HG02678 (cell line): ENCODE measurements around the gene KLHL8.
"Not testable (repeated sequence)": the region's sequence is repeated elsewhere in the genome, so short reads cannot be mapped to it uniquely, and the experiment has no call there.

Experiments used
- ATAC-seq: cut with Tn5 transposase; IDR thresholded peaks from one replicate; pipeline ENCODE4 v1.9.1; 2021; ENCODE audit warnings: mild to moderate bottlenecking, moderate library complexity; ENCODE audit not compliant: unreplicated experiment

The KLHL8 gene

DNA sequence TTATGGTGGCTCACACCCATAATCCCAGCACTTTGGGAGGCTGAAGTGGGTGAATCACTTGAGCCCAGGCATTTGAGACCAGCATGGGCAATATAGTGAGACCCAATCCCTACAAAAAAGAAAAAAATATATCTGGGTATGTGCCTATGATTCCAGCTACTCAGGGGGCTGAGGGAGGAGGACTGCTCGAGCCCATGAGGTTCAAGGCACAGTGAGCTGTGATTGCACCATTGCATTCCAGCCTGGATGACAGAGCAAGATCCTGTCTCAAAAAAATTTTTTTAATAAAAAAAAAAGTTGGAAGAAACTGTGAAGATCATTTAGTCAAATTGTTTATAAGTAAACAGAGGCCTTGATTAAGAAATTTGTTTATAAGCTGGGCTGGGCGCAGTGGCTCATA lies 39.7 kb downstream of the KLHL8 start:
- ATAC-seq, result no peak

DNA sequence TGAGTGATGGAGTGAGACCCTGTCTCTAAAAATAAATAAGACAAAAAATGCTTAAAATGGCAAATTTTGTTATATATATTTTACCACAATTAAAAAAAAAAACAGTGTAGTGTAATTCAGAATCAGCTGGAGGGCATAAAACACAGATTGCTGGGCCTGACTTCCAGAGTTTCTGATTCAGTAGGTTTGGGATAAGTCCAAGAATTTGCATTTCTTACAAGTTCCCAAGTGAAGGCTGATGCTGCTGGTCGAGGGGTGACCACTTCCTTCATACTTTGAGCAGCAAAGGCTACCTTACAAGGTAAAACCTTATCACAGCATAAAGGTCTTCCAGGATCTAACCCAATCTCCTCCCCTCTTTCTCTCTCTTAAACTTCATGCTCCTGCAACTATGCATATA lies 40.7 kb downstream of the KLHL8 start:
- ATAC-seq, result no peak

DNA sequence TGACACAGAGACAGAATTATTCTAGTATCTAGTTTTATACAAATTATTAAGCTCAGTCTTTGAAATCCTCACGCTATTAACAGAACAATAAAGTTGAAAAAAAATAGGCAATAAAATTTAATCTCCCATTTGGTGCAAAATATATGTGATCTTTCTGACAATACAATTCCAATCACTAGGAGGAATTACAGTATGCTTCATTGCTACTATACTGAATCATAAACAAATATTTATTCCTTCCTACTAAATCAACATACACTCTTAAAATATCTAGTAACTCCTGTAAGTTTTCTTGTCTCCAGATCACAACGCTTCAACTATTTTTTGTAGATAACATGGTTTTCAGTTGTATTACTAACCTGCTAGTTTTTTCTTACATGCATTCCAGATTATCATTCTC lies 45.7 kb downstream of the KLHL8 start:
- no peak for ATAC-seq

DNA sequence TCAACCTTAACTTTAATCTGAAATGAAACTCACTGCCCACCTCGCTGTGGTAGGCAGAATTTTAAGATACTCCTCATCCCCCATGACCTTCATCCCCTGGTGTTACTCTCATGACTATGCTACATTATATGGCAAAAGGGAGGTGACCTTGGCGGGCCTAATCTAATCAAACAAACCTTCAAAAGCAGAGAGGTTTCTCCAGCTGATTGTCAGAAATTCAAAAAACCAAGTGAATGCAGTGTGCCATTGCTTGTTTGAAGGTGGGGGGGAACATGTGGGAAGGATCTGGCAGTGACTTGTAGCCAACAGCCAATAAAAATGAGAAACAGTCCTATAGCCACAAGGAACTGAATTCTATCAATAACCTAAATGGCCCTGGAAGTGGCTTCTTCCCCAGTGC lies 48.5 kb downstream of the KLHL8 start:
- no peak for ATAC-seq

DNA sequence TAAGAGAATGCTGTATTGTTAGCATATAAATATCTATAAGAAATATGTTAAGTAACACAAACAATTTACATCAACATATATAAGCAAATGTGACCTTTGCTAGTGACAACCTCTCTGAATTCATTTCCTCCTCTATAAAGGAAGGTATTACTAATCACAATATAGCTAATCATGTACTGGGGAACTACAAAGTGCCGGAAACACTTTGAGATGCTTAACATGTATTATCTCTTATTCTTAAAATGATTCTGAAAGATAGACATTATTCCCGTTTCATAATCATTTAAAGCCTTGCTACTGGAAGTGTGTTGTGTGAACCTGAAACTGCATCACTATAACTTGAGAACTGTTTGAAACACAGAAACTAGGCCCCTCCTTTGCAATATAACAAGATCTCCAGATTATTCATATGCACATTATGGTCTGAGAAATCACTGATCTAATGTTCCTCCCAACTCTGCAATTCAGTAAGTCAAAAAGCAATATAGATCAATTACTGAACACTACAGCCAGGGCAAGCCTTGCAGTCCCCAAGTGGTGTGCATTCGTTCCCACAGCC lies 54.0 kb downstream of the KLHL8 start:
- ATAC-seq, result no peak

DNA sequence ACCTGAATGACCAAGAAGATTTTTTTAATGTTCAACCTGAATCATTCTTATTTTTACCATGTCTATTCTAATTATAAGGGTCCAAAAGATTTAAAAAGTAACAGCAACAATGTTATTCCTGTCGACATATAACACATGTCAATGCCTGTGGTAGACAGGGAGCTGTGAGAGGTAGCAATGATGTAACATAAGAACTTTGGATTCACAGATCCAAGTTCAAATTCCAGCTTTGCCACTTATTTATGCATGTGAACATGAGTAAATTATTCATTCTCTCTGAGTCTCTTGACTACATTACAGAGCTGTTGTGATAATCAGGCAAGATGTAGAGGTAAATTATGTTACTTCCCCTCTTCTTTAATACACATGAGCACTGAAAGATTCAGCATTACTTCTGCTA lies 54.5 kb downstream of the KLHL8 start:
- ATAC-seq, result no peak

DNA sequence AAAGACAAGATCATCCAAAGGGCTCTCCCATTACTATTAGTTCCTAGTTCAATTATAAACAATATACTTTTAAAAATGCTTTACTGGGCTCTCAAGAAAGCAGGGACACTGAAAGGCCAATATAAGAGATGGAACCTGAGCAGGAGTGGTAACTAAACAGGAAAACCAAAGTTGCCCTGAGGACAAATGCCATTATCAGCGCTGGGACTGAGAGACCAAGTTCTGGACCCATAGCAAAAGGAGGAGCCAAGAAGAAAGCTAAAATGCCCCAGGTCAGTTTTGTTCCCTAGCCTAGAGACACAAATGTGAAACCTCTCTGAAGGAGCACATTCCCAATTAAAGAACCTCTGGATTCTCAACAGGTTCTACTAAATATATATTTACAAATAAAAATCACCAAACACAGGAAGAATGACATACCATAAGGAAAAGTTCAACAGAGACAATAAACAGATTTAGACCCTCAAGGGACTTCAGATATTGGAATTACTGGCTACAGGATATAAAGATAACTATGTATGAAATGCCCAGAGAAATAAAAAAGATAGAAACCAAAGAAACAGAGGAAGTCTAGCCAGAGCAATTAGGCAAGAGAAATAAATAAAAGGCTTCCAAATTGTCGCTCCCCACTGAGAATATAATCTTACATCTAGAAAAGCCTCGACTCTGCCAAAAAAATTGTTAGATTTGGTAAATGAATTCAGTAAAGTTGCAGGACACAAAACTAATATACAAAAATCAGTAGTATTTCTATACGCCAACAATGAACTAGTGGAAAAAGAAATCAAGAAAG lies 67.1 kb downstream of the KLHL8 start:
- no peak for ATAC-seq

DNA sequence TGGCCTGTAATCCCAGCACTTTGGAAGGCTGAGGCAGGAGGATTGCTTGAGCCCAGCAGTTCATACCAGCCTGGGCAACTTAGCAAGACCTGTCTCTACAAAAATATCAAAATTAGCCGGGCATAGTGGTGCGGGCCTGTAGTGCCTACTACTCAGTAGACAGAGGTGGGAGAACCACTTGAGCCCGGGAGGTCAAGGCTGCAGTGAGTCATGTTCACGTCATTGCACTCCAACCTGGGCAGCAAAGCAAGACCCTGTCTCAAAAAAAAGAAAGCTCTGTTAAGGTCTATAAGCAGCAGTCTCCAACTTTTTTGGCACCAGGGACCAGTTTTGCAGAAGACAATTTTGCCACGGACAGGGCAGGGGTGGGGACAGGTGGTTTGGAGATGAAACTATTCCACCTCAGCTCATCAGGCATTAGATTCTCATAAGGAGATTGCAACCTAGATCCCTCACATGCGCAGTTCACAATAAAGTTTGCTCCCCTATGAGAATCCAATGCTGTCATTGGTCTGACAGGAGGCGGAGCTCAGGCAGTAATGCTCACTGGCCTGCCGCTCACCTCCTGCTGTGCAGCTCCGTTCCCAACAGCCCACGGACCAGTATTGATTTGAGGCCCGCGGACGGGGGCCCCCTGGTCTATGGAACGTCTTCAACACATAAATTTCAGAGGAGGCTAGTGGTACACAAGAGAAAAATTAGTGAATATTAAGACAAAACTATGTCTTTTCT lies 67.9 kb downstream of the KLHL8 start:
- ATAC-seq, result no peak

DNA sequence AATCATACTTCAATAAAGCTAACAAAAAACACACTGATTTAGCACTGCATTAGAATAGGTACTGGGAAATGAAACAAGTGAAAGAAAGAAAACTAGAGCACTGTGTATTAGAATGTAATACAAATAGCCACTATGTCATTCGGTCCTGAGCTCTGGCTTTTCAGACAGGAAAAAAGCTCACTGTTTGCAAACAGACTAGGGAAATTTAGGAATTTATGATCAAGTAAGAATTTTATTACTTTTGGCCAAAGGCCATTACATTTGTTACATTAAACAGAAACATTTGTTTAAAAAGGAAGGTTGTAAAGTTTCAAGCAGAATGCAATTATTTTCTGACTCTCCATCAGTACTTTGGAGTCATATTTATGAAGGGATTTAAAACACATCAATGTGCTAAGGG lies 68.7 kb downstream of the KLHL8 start:
- ATAC-seq, result no peak

DNA sequence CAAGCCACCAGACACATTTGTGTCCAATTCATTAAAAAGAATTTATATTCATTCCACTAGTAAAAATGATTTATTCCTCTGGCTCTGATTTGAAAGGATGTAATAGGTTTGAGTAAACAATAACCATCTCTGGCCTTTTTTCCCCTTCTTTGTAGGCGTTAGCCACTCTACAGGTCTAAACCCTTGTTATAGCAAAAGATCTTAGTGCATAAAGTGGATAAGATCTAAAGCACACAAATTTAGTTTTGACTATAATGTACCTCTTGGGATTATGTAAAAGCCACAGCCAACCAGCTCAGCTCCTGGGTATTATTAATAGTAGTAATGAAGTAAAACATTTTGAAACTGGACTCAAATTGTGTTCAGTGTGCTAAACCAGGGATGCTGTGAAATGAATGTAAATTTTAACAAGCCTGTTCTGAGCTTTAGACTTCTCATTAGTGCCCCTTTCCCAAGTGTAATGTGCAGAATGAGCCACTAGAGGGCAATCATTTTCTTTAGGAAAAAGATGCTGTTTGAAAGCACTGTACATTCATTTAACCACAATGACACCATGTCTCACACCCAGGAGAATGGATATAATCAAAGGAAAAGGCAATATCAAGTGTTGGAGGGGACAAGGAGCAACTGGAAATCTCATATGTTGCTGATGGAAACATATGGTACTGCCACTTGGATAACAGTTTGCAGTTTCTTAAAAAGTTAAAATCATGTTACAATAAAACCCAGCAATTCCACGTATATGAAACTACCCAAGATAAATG lies 69.7 kb downstream of the KLHL8 start:
- ATAC-seq, result peak; percentile 66

DNA sequence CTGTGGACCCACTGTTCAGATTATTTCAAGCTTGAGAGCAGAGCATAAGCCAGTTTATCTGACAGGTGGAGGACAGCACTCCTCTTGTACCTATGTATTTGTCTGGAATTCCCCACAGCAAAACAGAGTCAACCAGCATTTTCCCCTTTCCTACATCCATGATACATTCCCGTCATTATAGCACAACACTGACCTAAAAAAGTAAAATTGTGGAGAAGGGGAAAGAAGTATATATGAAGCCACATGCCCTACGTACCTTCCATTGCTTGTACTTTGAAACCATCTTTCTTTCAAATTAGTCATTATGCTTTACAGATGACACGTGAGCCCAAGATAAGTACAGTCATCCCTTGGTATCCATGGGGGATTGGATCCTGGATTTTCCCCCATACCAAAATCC lies 73.3 kb downstream of the KLHL8 start:
- ATAC-seq, result no peak

DNA sequence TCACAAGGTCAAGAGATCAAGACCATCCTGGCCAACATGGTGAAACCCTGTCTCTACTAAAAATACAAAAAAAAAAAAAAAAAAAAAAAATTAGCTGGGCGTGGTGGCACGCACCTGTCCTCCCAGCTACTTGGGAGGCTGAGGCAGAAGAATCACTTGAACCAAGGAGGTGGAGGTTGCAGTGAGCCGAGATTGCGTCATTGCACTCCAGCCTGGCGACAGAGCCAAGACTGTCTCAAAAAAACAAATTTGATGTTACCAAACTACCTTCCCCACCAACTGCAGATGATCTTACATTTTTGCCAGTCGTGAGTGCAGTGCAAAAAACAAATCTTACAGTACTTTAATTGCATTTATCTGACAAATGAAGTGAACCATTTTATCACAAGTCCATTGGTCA lies 74.5 kb downstream of the KLHL8 start:
- not testable (repeated sequence) for ATAC-seq

DNA sequence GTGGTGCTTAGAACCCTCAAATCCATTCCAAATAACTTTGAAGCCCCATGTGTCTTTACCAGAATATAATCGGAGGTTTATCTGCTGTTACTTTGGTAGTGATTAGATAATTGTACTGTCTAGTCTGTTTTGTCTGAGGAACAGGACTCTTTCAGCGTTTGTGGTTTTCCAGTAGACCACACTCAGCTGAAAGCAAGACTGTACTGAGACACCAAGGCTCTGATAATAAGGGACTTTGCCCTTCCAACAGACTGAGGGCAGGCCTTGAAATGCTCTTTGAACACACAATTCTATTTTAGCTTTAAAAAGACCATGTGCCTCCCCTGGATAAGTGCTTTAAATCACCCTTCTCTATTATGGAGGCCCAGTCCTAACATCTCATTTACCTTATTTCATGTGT lies 76.1 kb downstream of the KLHL8 start:
- no peak for ATAC-seq

DNA sequence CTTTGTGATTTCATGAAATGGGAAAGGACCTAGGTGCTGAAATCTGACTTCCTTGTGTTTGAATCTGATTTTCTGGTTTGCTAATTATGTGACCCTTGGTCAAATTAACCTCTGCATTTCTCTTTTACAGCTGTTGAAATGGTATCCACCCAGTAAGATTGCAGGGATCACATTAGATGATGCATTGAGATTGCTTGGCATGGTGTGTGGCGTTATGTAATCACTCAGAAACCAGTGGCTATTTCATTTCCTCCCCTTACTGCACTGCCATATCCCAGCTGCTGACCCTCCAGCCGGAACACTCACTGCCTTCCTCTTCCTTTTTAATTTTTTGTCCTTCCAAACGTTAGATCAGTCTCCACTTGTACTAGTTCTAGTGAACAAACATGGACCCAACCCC lies 79.0 kb downstream of the KLHL8 start:
- no peak for ATAC-seq

DNA sequence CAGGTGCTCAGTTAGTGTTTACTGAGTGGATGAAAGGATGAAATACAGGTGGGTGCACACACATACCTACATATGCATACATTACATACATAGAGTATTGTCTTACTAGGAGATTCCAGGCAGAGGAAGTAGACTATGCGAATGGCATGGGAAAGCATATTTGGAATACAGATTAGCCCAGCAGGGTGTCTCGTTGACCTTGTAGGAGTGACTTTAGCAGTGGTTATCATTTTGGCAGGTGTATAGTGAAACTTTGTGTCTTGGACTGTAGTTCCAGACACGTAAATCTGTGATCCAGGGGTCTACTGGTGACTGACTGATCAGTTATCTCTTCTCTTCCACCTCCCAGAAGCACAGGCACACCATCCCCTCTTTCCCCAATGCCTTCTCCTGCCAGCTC lies 86.3 kb downstream of the KLHL8 start:
- ATAC-seq, result no peak

DNA sequence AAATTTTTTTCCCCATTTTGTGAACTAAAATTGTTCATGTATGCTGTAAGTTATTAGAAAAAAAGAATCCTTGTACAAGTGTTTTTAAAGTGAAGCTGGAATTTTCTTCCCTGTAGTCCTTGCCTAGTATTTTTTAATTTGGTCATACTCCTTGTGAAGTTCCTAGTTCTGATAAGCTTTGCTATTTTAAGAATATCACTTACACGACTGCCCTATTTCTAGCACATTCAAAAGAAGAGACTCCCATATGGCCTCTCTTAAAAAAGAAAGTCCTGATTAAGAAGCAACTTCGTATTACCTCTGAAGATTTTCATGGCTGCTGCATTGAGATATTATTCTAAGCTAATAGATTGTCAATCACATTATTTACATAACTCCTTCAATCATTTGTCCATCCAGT lies 87.2 kb downstream of the KLHL8 start:
- no peak for ATAC-seq

DNA sequence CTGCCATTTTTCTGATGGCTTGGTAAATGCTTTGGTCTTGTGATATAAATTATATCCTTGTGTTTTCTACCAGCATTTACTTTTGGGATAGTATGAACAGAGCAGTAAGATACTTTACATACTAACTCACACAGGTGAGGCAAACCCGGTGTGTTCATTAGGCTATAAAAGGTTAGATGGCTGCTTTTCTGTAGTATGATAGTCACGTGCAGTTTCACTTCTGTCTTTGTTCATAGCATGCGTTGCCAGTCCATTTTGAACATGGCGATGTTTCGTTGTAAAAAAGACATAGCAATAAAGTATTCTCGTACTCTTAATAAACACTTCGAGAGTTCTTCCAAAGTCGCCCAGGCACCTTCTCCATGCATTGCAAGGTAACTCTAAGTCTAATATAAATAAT lies 88.4 kb downstream of the KLHL8 start:
- ATAC-seq, result no peak

DNA sequence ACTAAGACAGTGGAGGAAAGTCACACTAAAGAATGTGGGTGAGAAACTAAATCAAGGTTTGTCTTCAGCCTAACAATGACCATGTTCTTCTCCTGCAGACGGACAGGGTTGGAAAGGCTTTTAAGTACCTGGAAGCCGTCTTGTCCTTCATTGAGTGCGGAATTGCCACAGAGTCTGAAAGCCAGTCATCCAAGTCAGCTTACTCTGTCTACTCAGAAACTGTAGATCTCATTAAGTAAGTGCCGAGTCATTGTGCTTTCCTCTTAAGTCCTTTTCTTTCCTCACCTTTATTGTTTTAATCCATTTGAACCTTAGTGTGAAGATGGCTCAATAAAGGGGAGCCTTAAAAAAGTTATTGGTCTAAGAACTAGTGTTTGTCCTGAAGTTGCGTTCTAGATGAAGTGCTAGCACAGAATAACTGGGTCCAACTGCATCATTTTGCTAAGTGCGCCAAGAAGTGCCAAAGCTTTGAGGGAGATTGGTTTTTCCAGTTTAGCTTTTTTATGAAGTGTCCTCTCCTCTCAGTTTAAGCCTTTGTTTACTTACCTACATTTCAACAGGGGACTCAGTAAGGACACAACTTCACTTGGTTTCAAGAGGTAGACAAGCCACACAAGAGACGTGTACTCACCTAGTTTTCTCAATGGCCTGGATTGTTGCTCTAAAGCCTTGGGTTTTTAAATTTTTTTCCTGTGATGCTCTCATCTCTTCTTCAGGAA lies 89.3 kb downstream of the KLHL8 start:
- ATAC-seq, result no peak

DNA sequence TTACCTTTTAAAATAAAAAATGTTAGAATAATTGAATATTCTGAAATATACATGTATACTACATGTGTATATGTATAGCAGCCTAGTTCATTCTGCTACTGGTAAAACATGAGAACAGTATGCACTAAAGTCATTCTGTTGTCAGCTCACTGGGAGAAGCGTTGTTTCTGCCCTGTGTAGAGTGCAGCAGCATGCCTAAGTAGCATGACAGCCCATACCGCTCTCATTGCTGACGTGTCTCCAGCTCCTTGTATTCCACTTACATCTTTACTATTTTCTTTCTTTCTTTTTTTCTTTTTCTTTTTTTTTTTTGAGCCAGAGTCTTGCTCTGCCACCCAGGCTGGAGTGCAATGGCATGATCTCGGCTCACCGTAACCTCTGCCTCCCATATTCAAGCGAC lies 90.7 kb downstream of the KLHL8 start:
- no peak for ATAC-seq

DNA sequence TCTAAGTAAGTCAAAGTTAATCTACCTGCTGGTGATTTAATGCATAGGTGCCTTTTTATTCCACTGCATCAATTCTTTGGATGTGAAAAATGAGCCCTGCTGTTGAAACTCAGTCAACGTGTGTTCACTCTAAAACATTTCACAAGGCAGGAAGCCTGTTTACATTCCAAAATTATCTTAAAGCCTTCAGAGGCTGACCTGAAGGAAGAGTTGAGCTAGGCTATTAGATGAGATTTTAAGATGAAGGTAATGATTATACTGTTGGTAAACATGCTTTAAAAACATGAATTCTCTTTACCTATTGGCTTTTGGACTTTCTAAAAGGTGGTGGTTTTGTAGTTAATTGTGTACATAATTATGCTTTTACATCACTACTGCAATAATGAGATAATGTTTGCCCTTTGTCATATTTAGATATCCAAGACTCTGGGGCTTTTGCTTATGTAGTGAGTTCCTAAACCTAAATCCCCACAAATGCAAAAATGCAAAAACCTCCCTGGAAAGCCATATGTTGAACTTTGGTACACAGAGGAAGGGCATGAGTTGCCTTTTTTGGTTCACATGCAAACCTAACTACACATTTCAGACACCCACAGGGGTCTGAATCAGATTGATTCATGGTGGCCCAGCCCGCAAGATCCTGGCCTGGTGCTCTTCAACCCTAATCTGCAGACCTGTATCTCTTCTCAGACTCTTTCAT lies 92.3 kb downstream of the KLHL8 start:
- ATAC-seq, result no peak
